ENCODE measurements around the gene NEDD4.

NEDD4 gene

GRCh38 chr15:55989383-55989782 lies 4.0 kb downstream of the NEDD4 start:
- Histone ChIP-seq H3K4me3 (ENCODE audit: low read depth, low read length) (no peak overlapping the region), H3K9me3 (ENCODE audit: control insufficient read depth, insufficient read depth, low read depth, low read length) (no peaks in the 10 kb centered on the region), H3K27ac (ENCODE audit: extremely low read depth, low read depth, low read length) (no peak overlapping the region), H3K4me1 (ENCODE audit: control insufficient read depth, insufficient read depth, low read length) (peaks cover 8% of the 10 kb centered on the region; the same call in 1 of the 2 replicates), H3K36me3 (ENCODE audit: control insufficient read depth in 2 of 2, insufficient read depth in 1 of 2, low read length in 2 of 2) (no peaks in the 10 kb centered on the region)
- CTCF ChIA-PET: interaction anchor here (0.6 to 1.2 kb wide), 2 partner anchors 72 to 142 kb away, joined by 3 read pairs; no protein-coding TSS in a partner anchor
- peak; percentile 49; the same call in 1 of the 2 replicates for TF ChIP-seq ZBTB17 (tag by site-specific recombination; IDR thresholded peaks at IDR 0.05)
- TF ChIP-seq, protein P1, sequence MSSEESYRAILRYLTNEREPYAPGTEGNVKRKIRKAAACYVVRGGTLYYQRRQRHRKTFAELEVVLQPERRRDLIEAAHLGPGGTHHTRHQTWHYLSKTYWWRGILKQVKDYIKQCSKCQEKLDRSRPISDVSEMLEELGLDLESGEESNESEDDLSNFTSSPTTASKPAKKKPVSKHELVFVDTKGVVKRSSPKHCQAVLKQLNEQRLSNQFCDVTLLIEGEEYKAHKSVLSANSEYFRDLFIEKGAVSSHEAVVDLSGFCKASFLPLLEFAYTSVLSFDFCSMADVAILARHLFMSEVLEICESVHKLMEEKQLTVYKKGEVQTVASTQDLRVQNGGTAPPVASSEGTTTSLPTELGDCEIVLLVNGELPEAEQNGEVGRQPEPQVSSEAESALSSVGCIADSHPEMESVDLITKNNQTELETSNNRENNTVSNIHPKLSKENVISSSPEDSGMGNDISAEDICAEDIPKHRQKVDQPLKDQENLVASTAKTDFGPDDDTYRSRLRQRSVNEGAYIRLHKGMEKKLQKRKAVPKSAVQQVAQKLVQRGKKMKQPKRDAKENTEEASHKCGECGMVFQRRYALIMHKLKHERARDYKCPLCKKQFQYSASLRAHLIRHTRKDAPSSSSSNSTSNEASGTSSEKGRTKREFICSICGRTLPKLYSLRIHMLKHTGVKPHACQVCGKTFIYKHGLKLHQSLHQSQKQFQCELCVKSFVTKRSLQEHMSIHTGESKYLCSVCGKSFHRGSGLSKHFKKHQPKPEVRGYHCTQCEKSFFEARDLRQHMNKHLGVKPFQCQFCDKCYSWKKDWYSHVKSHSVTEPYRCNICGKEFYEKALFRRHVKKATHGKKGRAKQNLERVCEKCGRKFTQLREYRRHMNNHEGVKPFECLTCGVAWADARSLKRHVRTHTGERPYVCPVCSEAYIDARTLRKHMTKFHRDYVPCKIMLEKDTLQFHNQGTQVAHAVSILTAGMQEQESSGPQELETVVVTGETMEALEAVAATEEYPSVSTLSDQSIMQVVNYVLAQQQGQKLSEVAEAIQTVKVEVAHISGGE (tag by site-specific recombination; conservative IDR thresholded peaks at IDR 0.05; ENCODE audit: low read depth): no peak
- POLR2A ChIA-PET: no interaction called here

GRCh38 chr15:55981582-55982249 lies 11.7 kb downstream of the NEDD4 start:
- Histone ChIP-seq H3K4me1 (ENCODE audit: control insufficient read depth, insufficient read depth, low read length) (no peaks in the 10 kb centered on the region), H3K36me3 (ENCODE audit: control insufficient read depth in 2 of 2, insufficient read depth in 1 of 2, low read length in 2 of 2) (no peaks in the 10 kb centered on the region), H3K4me3 (ENCODE audit: low read depth, low read length) (no peak overlapping the region), H3K9me3 (ENCODE audit: control insufficient read depth, insufficient read depth, low read depth, low read length) (no peaks in the 10 kb centered on the region), H3K27ac (ENCODE audit: extremely low read depth, low read depth, low read length) (no peak overlapping the region)
- ChIA-PET POLR2A (no interaction called here), CTCF (no interaction called here)
- no peak for TF ChIP-seq KLF9 (tag by site-specific recombination; IDR thresholded peaks at IDR 0.05; ENCODE audit: low read depth)
- TF ChIP-seq ZNF610 (tag by site-specific recombination; IDR thresholded peaks at IDR 0.05; ENCODE audit: borderline replicate concordance): no peak
- TF ChIP-seq ZNF221 (tag by site-specific recombination; IDR thresholded peaks at IDR 0.05; ENCODE audit: borderline replicate concordance): no peak
- TF ChIP-seq ZEB2 (tag by site-specific recombination; IDR thresholded peaks at IDR 0.05): no peak
- no peak for TF ChIP-seq BCL11B (tag by site-specific recombination; IDR thresholded peaks at IDR 0.05; ENCODE audit: low read depth)
- TF ChIP-seq ZNF621 (tag by site-specific recombination; IDR thresholded peaks at IDR 0.05): no peak
- TF ChIP-seq ZSCAN4 (tag by site-specific recombination; IDR thresholded peaks at IDR 0.05): no peak
- no peak for TF ChIP-seq TRIM28 (IDR thresholded peaks at IDR 0.05; ENCODE audit: borderline replicate concordance, low read length)
- no peak for TF ChIP-seq ZNF677 (tag by site-specific recombination; IDR thresholded peaks at IDR 0.05)
- TF ChIP-seq ZNF292 (tag by site-specific recombination; IDR thresholded peaks at IDR 0.05; ENCODE audit: borderline replicate concordance, low read depth): no peak
- no peak for TF ChIP-seq ZNF132 (tag by site-specific recombination; IDR thresholded peaks at IDR 0.05; ENCODE audit: borderline replicate concordance)
- TF ChIP-seq HOXA7 (CRISPR knock-in tag; IDR thresholded peaks at IDR 0.05; ENCODE audit: borderline replicate concordance): no peak
- no peak for TF ChIP-seq ZBTB48 (tag by site-specific recombination; IDR thresholded peaks at IDR 0.05)
- no peak for TF ChIP-seq ZNF660 (tag by site-specific recombination; IDR thresholded peaks at IDR 0.05)
- TF ChIP-seq ZNF112 (tag by site-specific recombination; IDR thresholded peaks at IDR 0.05): no peak
- TF ChIP-seq, protein P2, sequence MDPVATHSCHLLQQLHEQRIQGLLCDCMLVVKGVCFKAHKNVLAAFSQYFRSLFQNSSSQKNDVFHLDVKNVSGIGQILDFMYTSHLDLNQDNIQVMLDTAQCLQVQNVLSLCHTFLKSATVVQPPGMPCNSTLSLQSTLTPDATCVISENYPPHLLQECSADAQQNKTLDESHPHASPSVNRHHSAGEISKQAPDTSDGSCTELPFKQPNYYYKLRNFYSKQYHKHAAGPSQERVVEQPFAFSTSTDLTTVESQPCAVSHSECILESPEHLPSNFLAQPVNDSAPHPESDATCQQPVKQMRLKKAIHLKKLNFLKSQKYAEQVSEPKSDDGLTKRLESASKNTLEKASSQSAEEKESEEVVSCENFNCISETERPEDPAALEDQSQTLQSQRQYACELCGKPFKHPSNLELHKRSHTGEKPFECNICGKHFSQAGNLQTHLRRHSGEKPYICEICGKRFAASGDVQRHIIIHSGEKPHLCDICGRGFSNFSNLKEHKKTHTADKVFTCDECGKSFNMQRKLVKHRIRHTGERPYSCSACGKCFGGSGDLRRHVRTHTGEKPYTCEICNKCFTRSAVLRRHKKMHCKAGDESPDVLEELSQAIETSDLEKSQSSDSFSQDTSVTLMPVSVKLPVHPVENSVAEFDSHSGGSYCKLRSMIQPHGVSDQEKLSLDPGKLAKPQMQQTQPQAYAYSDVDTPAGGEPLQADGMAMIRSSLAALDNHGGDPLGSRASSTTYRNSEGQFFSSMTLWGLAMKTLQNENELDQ (tag by site-specific recombination; IDR thresholded peaks at IDR 0.05; ENCODE audit: low read depth): no peak
- TF ChIP-seq ZNF157 (tag by site-specific recombination; IDR thresholded peaks at IDR 0.05): no peak
- TF ChIP-seq SALL2 (tag by site-specific recombination; IDR thresholded peaks at IDR 0.05; ENCODE audit: borderline replicate concordance): no peak
- no peak for TF ChIP-seq ZNF580 (tag by site-specific recombination; IDR thresholded peaks at IDR 0.05)
- no peak for TF ChIP-seq ZNF514 (tag by site-specific recombination; IDR thresholded peaks at IDR 0.05)
